Measurements from ENCODE around the gene TOE1. TPM values are rescaled to one million over a fixed set of nuclear protein-coding genes. Genes with fewer than 3 reads are reported as not detected.

TOE1 gene
- total RNA-seq, 1 experiment from 2014 or later: 11.5 TPM

DNA sequence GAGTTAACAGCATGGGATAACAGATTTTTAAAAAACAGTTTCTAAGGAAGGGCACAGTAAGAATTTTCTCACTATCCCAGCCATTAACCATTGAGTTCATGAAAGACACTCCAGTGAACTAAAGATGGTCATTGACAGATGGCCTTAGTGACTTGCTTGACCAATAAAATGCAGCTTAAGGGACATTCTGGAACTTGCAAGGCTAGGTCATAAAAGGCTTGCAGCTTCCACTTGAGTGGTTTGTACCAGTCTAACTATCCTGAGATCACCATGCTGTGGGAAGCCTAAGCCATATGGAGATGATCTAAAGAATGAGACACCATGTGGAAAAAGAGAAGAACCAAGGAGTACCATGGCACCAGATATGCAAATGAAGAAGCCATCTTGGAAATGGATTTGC is 38.2 kb downstream of the TOE1 start:
- BruUV-seq (replicated peaks): no TSS peak
- H3K4me3 ChIP-seq (replicated peaks in 1 of 2; ENCODE audit: low read depth in 1 of 2, low read length in 2 of 2): no peak overlapping the region
- RAD21 ChIA-PET (ENCODE audit: low non-redundant PET in 1 of 2, low total read pairs in 2 of 2, uncharacterized antibody in 2 of 2, unreplicated experiment in 2 of 2): no interaction called here
- no peak overlapping the region for H2AFZ ChIP-seq (ENCODE audit: low read depth, low read length, poor library complexity, severe bottlenecking)
- CTCF ChIA-PET: no interaction called here
- TF ChIP-seq RAD21 (IDR thresholded peaks at IDR 0.05; ENCODE audit: low read depth): no peak
- TF ChIP-seq SRF (IDR thresholded peaks at IDR 0.05; ENCODE audit: low read depth): no peak
- no peak for TF ChIP-seq JUND (IDR thresholded peaks at IDR 0.05)
- no peak for TF ChIP-seq ZFX (IDR thresholded peaks at IDR 0.05)
- TF ChIP-seq TCF7L2 (IDR thresholded peaks at IDR 0.05; ENCODE audit: borderline replicate concordance, extremely low read depth, insufficient read depth, insufficient read length): no peak
- no peak for TF ChIP-seq EGR1 (IDR thresholded peaks at IDR 0.05; ENCODE audit: low read depth)
- H4K20me1 ChIP-seq (ENCODE audit: insufficient read depth): no peaks in the 10 kb centered on the region
- no peaks in the 10 kb centered on the region for H3K27me3 ChIP-seq (ENCODE audit: insufficient read depth, low read length)
- no peak overlapping the region for H3K9ac ChIP-seq (ENCODE audit: low read length)
- H3K9me3 ChIP-seq (ENCODE audit: control insufficient read depth in 1 of 2, insufficient read depth in 1 of 2, low read depth in 1 of 2, low read length in 2 of 2): no peaks in the 10 kb centered on the region
- intact Hi-C loops (cut with micrococcal nuclease): no loop called here
- H3K4me1 ChIP-seq (ENCODE audit: control insufficient read depth in 1 of 2, insufficient read depth in 2 of 2, low read length in 2 of 2): no peaks in the 10 kb centered on the region
- ATAC-seq: no peak
- no peaks in the 10 kb centered on the region for H3K79me2 ChIP-seq (ENCODE audit: insufficient read depth, low read length)
- no peaks in the 10 kb centered on the region for H3K36me3 ChIP-seq (ENCODE audit: control insufficient read depth in 1 of 2, insufficient read depth in 2 of 2, low read length in 2 of 2)
- POLR2A ChIA-PET: no interaction called here
- H3K9me2 ChIP-seq (ENCODE audit: insufficient read depth): no peaks in the 10 kb centered on the region
- no peak overlapping the region for H3K27ac ChIP-seq (ENCODE audit: low read depth, low read length)
- H3K4me2 ChIP-seq (ENCODE audit: low read length): no peak overlapping the region
- DNase-seq (ENCODE audit: low read depth, low spot score): no peak

DNA sequence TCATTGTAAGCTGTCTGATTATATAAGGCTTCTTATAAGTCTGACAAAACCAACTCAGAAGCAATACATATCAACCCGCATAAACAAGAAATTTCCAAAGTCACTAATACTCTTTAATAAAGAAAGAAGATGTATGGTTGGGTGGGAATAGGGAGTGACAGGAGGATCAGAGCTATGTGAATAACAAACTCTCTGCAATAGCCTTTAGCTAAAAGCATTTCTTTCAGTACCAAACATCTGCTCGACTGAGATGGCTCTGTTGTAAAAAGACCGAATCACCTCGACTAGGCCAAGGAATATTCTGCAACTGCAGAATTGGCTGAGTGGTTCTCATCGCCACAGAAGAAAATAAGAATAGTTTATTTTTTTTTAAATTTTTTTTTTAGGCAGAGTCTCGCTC is 39.6 kb downstream of the TOE1 start:
- BruUV-seq (replicated peaks): no TSS peak
- DNase-seq (ENCODE audit: low read depth, low spot score) (no peak), ATAC-seq (no peak)
- RAD21 ChIA-PET (ENCODE audit: low non-redundant PET in 1 of 2, low total read pairs in 2 of 2, uncharacterized antibody in 2 of 2, unreplicated experiment in 2 of 2): no interaction called here
- intact Hi-C loops (cut with micrococcal nuclease): no loop called here
- no peaks in the 10 kb centered on the region for H3K4me1 ChIP-seq (ENCODE audit: control insufficient read depth in 1 of 2, insufficient read depth in 2 of 2, low read length in 2 of 2)
- TF ChIP-seq POLR2A (IDR thresholded peaks at IDR 0.05; ENCODE audit: borderline replicate concordance, extremely low read depth, insufficient read depth, insufficient read length) (no peak), TCF7L2 (IDR thresholded peaks at IDR 0.05; ENCODE audit: borderline replicate concordance, extremely low read depth, insufficient read depth, insufficient read length) (no peak), YY1 (IDR thresholded peaks at IDR 0.05; ENCODE audit: extremely low read depth, insufficient replicate concordance, low read depth, low read length) (no peak), EZH2 (IDR thresholded peaks at IDR 0.05) (no peak), SRF (IDR thresholded peaks at IDR 0.05; ENCODE audit: low read depth) (no peak), SP1 (IDR thresholded peaks at IDR 0.05; ENCODE audit: low read depth) (no peak)
- TF ChIP-seq, protein P1, sequence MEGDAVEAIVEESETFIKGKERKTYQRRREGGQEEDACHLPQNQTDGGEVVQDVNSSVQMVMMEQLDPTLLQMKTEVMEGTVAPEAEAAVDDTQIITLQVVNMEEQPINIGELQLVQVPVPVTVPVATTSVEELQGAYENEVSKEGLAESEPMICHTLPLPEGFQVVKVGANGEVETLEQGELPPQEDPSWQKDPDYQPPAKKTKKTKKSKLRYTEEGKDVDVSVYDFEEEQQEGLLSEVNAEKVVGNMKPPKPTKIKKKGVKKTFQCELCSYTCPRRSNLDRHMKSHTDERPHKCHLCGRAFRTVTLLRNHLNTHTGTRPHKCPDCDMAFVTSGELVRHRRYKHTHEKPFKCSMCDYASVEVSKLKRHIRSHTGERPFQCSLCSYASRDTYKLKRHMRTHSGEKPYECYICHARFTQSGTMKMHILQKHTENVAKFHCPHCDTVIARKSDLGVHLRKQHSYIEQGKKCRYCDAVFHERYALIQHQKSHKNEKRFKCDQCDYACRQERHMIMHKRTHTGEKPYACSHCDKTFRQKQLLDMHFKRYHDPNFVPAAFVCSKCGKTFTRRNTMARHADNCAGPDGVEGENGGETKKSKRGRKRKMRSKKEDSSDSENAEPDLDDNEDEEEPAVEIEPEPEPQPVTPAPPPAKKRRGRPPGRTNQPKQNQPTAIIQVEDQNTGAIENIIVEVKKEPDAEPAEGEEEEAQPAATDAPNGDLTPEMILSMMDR (IDR thresholded peaks at IDR 0.05 in 2 of 3, conservative IDR thresholded peaks at IDR 0.05 in 1 of 3; ENCODE audit: borderline replicate concordance in 1 of 3, insufficient read depth in 1 of 3, low read depth in 2 of 3, low read length in 2 of 3): no peak
- TF ChIP-seq, protein P2, sequence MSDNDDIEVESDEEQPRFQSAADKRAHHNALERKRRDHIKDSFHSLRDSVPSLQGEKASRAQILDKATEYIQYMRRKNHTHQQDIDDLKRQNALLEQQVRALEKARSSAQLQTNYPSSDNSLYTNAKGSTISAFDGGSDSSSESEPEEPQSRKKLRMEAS (IDR thresholded peaks at IDR 0.05): no peak
- H3K4me2 ChIP-seq (ENCODE audit: low read length): no peak overlapping the region
- no peak overlapping the region for H2AFZ ChIP-seq (ENCODE audit: low read depth, low read length, poor library complexity, severe bottlenecking)
- no peaks in the 10 kb centered on the region for H3K27me3 ChIP-seq (ENCODE audit: insufficient read depth, low read length)
- H3K27ac ChIP-seq (ENCODE audit: low read depth, low read length): no peak overlapping the region
- CTCF ChIA-PET: no interaction called here
- H3K9me2 ChIP-seq (ENCODE audit: insufficient read depth): no peaks in the 10 kb centered on the region
- no peak overlapping the region for H3K4me3 ChIP-seq (replicated peaks in 1 of 2; ENCODE audit: low read depth in 1 of 2, low read length in 2 of 2)
- no peaks in the 10 kb centered on the region for H3K79me2 ChIP-seq (ENCODE audit: insufficient read depth, low read length)
- no peak overlapping the region for H3K9ac ChIP-seq (ENCODE audit: low read length)
- no peaks in the 10 kb centered on the region for H4K20me1 ChIP-seq (ENCODE audit: insufficient read depth)
- no peaks in the 10 kb centered on the region for H3K36me3 ChIP-seq (ENCODE audit: control insufficient read depth in 1 of 2, insufficient read depth in 2 of 2, low read length in 2 of 2)
- H3K9me3 ChIP-seq (ENCODE audit: control insufficient read depth in 1 of 2, insufficient read depth in 1 of 2, low read depth in 1 of 2, low read length in 2 of 2): no peaks in the 10 kb centered on the region
- POLR2A ChIA-PET: no interaction called here

All from HCT116 (cell line).